ENCODE data around the gene CHST2.

Gene CHST2

GRCh38 chr3:143166376-143166775 lies 46.8 kb downstream of the CHST2 start:
- no peak overlapping the region for H3K4me3 ChIP-seq (ENCODE audit: severe bottlenecking)
- ATAC-seq (ENCODE audit: low read depth) (no peak), DNase-seq (ENCODE audit: low spot score) (no peak)
- no peak for TF ChIP-seq CTCF (IDR thresholded peaks at IDR 0.05; ENCODE audit: poor library complexity, severe bottlenecking)
- no peak overlapping the region for H3K27ac ChIP-seq (ENCODE audit: poor library complexity, severe bottlenecking)
- peaks cover 28% of the 10 kb centered on the region for H3K4me1 ChIP-seq (ENCODE audit: insufficient read depth, poor library complexity, severe bottlenecking)
- no peaks in the 10 kb centered on the region for H3K9me3 ChIP-seq (ENCODE audit: severe bottlenecking)
- H3K36me3 ChIP-seq (ENCODE audit: low read depth) = no peaks in the 10 kb centered on the region
- no peaks in the 10 kb centered on the region for H3K27me3 ChIP-seq (ENCODE audit: insufficient read depth, poor library complexity, severe bottlenecking)

- no peak overlapping the region for H3K4me3 ChIP-seq (ENCODE audit: severe bottlenecking)
- ATAC-seq (ENCODE audit: low read depth) (peak; percentile 97), DNase-seq (ENCODE audit: low spot score) (no peak)
- H3K4me1 ChIP-seq (ENCODE audit: insufficient read depth, poor library complexity, severe bottlenecking) = peaks cover 28% of the 10 kb centered on the region
- no peaks in the 10 kb centered on the region for H3K36me3 ChIP-seq (ENCODE audit: low read depth)
- H3K27me3 ChIP-seq (ENCODE audit: insufficient read depth, poor library complexity, severe bottlenecking) = no peaks in the 10 kb centered on the region
- TF ChIP-seq CTCF (IDR thresholded peaks at IDR 0.05; ENCODE audit: poor library complexity, severe bottlenecking) = no peak
- H3K27ac ChIP-seq (ENCODE audit: poor library complexity, severe bottlenecking) = peak overlapping the region; percentile 81
- H3K9me3 ChIP-seq (ENCODE audit: severe bottlenecking) = peaks cover under 1% of the 10 kb centered on the region
These were observed 48.6 kb downstream of the CHST2 start for GRCh38 chr3:143167969-143168854.

- no peak for DNase-seq (ENCODE audit: low spot score)
- TF ChIP-seq CTCF (IDR thresholded peaks at IDR 0.05; ENCODE audit: poor library complexity, severe bottlenecking) = no peak
- Histone ChIP-seq H3K36me3 (ENCODE audit: low read depth) (no peaks in the 10 kb centered on the region), H3K27ac (ENCODE audit: poor library complexity, severe bottlenecking) (peak overlapping the region; percentile 81), H3K4me1 (ENCODE audit: insufficient read depth, poor library complexity, severe bottlenecking) (peaks cover 28% of the 10 kb centered on the region), H3K4me3 (ENCODE audit: severe bottlenecking) (no peak overlapping the region), H3K27me3 (ENCODE audit: insufficient read depth, poor library complexity, severe bottlenecking) (no peaks in the 10 kb centered on the region), H3K9me3 (ENCODE audit: severe bottlenecking) (peaks cover 3% of the 10 kb centered on the region)
- ATAC-seq (ENCODE audit: low read depth) = no peak
These were observed 49.3 kb downstream of the CHST2 start for GRCh38 chr3:143168855-143169192.

- Histone ChIP-seq H3K27ac (ENCODE audit: poor library complexity, severe bottlenecking) (no peak overlapping the region), H3K4me1 (ENCODE audit: insufficient read depth, poor library complexity, severe bottlenecking) (peaks cover 28% of the 10 kb centered on the region), H3K9me3 (ENCODE audit: severe bottlenecking) (peaks cover 6% of the 10 kb centered on the region), H3K27me3 (ENCODE audit: insufficient read depth, poor library complexity, severe bottlenecking) (no peaks in the 10 kb centered on the region), H3K4me3 (ENCODE audit: severe bottlenecking) (no peak overlapping the region), H3K36me3 (ENCODE audit: low read depth) (no peaks in the 10 kb centered on the region)
- no peak for ATAC-seq (ENCODE audit: low read depth)
- no peak for TF ChIP-seq CTCF (IDR thresholded peaks at IDR 0.05; ENCODE audit: poor library complexity, severe bottlenecking)
- no peak for DNase-seq (ENCODE audit: low spot score)
These were observed 50.5 kb downstream of the CHST2 start for GRCh38 chr3:143170074-143170473.

GRCh38 chr3:143170676-143171075 lies 51.1 kb downstream of the CHST2 start:
- Histone ChIP-seq H3K9me3 (ENCODE audit: severe bottlenecking) (peaks cover 6% of the 10 kb centered on the region), H3K4me1 (ENCODE audit: insufficient read depth, poor library complexity, severe bottlenecking) (peaks cover 22% of the 10 kb centered on the region), H3K4me3 (ENCODE audit: severe bottlenecking) (no peak overlapping the region), H3K27ac (ENCODE audit: poor library complexity, severe bottlenecking) (no peak overlapping the region), H3K27me3 (ENCODE audit: insufficient read depth, poor library complexity, severe bottlenecking) (no peaks in the 10 kb centered on the region), H3K36me3 (ENCODE audit: low read depth) (no peaks in the 10 kb centered on the region)
- TF ChIP-seq CTCF (IDR thresholded peaks at IDR 0.05; ENCODE audit: poor library complexity, severe bottlenecking) = no peak
- ATAC-seq (ENCODE audit: low read depth) = no peak
- DNase-seq (ENCODE audit: low spot score) = no peak

Data from RWPE2 (cell line).